ENCODE results near the gene KIF26A.

KIF26A gene

DNA sequence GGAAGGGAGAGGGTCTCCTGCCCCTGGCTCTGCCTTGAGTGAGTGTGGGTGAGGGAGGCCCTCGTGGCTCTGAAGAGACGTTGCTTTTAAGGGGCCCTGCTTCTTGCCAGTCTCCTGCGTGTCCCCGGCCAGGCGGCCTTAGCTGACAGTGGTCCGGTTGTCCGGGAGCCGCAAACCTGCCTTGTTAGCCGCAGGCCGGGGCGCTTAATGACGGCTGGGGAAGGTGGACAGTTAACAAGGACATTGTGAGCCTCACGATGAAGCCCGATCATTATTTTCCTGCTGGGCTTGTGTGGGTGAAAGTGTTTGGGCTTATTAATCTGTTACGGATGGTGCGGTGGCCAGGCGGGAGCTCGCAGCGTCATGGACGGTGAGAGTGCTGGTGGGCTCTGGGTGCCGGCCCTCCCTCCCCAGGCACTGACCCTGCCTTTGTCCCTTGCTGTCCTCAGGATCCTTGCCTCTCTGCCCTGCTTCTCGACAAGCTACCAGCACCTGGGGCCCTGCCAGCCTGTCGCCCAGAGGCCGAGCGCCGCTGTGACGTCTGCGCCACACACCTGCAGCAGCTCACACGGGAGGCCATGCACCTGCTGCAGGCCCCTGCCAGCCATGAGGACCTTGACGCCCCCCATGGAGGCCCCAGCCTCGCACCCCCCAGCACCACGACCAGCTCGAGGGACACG is 13.3 kb downstream of the KIF26A start:
- Histone ChIP-seq H3K27ac (ENCODE audit: extremely low read depth, low read depth, low read length) (no peak overlapping the region), H3K36me3 (ENCODE audit: control insufficient read depth in 2 of 2, insufficient read depth in 1 of 2, low read length in 2 of 2) (peaks cover 0 to 17% of the 10 kb centered on the region in 2 experiments; a peak in 1 of 3 replicates), H3K4me1 (ENCODE audit: control insufficient read depth, insufficient read depth, low read length) (peaks cover 11% of the 10 kb centered on the region), H3K9me3 (ENCODE audit: control insufficient read depth, insufficient read depth, low read depth, low read length) (no peaks in the 10 kb centered on the region), H3K4me3 (ENCODE audit: low read depth, low read length) (no peak overlapping the region)
- POLR2A ChIA-PET, result no interaction called here
- CTCF ChIA-PET, result interaction anchor here (0.6 to 0.7 kb wide), 3 partner anchors 189 to 486 kb away, joined by 3 to 4 read pairs (median 3); no protein-coding TSS in a partner anchor
- TF ChIP-seq ZNF366 (tag by site-specific recombination; conservative IDR thresholded peaks at IDR 0.05) (no peak), ZNF600 (tag by site-specific recombination; IDR thresholded peaks at IDR 0.05) (peak; percentile 20; the same call in 1 of the 2 replicates), ZSCAN18 (tag by site-specific recombination; IDR thresholded peaks at IDR 0.05) (no peak)
- TF ChIP-seq, protein P1, sequence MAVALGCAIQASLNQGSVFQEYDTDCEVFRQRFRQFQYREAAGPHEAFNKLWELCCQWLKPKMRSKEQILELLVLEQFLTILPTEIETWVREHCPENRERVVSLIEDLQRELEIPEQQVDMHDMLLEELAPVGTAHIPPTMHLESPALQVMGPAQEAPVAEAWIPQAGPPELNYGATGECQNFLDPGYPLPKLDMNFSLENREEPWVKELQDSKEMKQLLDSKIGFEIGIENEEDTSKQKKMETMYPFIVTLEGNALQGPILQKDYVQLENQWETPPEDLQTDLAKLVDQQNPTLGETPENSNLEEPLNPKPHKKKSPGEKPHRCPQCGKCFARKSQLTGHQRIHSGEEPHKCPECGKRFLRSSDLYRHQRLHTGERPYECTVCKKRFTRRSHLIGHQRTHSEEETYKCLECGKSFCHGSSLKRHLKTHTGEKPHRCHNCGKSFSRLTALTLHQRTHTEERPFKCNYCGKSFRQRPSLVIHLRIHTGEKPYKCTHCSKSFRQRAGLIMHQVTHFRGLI (tag by site-specific recombination; IDR thresholded peaks at IDR 0.05), result 0 out of 2 replicates have a peak, but pooled peaks have one; percentile 37

- Histone ChIP-seq H3K4me3 (ENCODE audit: low read depth, low read length) (no peak overlapping the region), H3K36me3 (ENCODE audit: control insufficient read depth in 2 of 2, insufficient read depth in 1 of 2, low read length in 2 of 2) (peaks cover 0 to 17% of the 10 kb centered on the region in 2 experiments; a peak in 1 of 3 replicates), H3K4me1 (ENCODE audit: control insufficient read depth, insufficient read depth, low read length) (peaks cover 11% of the 10 kb centered on the region), H3K9me3 (ENCODE audit: control insufficient read depth, insufficient read depth, low read depth, low read length) (no peaks in the 10 kb centered on the region), H3K27ac (ENCODE audit: extremely low read depth, low read depth, low read length) (no peak overlapping the region)
- CTCF ChIA-PET, result interaction anchor here (1.0 kb wide), 1 partner anchor 13 kb away, joined by 4 read pairs; no protein-coding TSS in a partner anchor
- POLR2A ChIA-PET, result no interaction called here
- TF ChIP-seq, protein P2, sequence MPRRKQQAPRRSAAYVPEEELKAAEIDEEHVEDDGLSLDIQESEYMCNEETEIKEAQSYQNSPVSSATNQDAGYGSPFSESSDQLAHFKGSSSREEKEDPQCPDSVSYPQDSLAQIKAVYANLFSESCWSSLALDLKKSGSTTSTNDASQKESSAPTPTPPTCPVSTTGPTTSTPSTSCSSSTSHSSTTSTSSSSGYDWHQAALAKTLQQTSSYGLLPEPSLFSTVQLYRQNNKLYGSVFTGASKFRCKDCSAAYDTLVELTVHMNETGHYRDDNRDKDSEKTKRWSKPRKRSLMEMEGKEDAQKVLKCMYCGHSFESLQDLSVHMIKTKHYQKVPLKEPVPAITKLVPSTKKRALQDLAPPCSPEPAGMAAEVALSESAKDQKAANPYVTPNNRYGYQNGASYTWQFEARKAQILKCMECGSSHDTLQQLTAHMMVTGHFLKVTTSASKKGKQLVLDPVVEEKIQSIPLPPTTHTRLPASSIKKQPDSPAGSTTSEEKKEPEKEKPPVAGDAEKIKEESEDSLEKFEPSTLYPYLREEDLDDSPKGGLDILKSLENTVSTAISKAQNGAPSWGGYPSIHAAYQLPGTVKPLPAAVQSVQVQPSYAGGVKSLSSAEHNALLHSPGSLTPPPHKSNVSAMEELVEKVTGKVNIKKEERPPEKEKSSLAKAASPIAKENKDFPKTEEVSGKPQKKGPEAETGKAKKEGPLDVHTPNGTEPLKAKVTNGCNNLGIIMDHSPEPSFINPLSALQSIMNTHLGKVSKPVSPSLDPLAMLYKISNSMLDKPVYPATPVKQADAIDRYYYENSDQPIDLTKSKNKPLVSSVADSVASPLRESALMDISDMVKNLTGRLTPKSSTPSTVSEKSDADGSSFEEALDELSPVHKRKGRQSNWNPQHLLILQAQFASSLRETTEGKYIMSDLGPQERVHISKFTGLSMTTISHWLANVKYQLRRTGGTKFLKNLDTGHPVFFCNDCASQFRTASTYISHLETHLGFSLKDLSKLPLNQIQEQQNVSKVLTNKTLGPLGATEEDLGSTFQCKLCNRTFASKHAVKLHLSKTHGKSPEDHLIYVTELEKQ (tag by site-specific recombination; IDR thresholded peaks at IDR 0.05; ENCODE audit: borderline replicate concordance), result no peak
- TF ChIP-seq ZIC2 (tag by site-specific recombination; IDR thresholded peaks at IDR 0.05) (no peak), ZNF621 (tag by site-specific recombination; IDR thresholded peaks at IDR 0.05) (no peak), ZBTB1 (tag by site-specific recombination; IDR thresholded peaks at IDR 0.05) (no peak), ZFHX2 (tag by site-specific recombination; conservative IDR thresholded peaks at IDR 0.05) (no peak), BCL11A (tag by site-specific recombination; IDR thresholded peaks at IDR 0.05; ENCODE audit: low read depth) (no peak), ZNF423 (tag by site-specific recombination; IDR thresholded peaks at IDR 0.05) (no peak), MZF1 (tag by site-specific recombination; IDR thresholded peaks at IDR 0.05; ENCODE audit: borderline replicate concordance) (no peak), ZFP41 (tag by site-specific recombination; IDR thresholded peaks at IDR 0.05; ENCODE audit: borderline replicate concordance) (no peak), GLIS2 (tag by site-specific recombination; IDR thresholded peaks at IDR 0.05) (no peak), ZNF221 (tag by site-specific recombination; IDR thresholded peaks at IDR 0.05; ENCODE audit: borderline replicate concordance) (no peak), ZNF623 (tag by site-specific recombination; IDR thresholded peaks at IDR 0.05) (no peak), ZBTB17 (tag by site-specific recombination; IDR thresholded peaks at IDR 0.05) (no peak), PRDM2 (tag by site-specific recombination; IDR thresholded peaks at IDR 0.05; ENCODE audit: borderline replicate concordance) (no peak), GFI1B (tag by site-specific recombination; IDR thresholded peaks at IDR 0.05) (no peak)
- TF ChIP-seq, protein P3, sequence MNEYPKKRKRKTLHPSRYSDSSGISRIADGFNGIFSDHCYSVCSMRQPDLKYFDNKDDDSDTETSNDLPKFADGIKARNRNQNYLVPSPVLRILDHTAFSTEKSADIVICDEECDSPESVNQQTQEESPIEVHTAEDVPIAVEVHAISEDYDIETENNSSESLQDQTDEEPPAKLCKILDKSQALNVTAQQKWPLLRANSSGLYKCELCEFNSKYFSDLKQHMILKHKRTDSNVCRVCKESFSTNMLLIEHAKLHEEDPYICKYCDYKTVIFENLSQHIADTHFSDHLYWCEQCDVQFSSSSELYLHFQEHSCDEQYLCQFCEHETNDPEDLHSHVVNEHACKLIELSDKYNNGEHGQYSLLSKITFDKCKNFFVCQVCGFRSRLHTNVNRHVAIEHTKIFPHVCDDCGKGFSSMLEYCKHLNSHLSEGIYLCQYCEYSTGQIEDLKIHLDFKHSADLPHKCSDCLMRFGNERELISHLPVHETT (tag by site-specific recombination; IDR thresholded peaks at IDR 0.05), result no peak
These were observed 13.8 kb downstream of the KIF26A start for GRCh38 chr14:104152246-104152575.

Measured in HEK293 (cell line).